Trophoblast cell (in vitro differentiated cells and primary cell): Measurements from ENCODE around the gene CTNNA1.

Source experiments
- DNase-seq, 2 donors: peaks; one replicate each; pipeline ENCODE4 v3.0.0-alpha.2; 2016
- H2AFZ ChIP-seq: 2 replicates; pipeline ENCODE4 v1.6.1; 2013; ENCODE audit warnings: low read length, moderate library complexity, mild to moderate bottlenecking; ENCODE audit not compliant: insufficient read depth, poor library complexity
- H2AK5ac ChIP-seq: 2 replicates; pipeline ENCODE4 v1.6.1; 2013; ENCODE audit warnings: mild to moderate bottlenecking, low read length
- H2BK120ac ChIP-seq: 2 replicates; pipeline ENCODE4 v1.6.1; 2013; ENCODE audit warnings: low read length, mild to moderate bottlenecking, moderate library complexity; ENCODE audit not compliant: insufficient read depth, poor library complexity
- H2BK12ac ChIP-seq: 2 replicates; pipeline ENCODE4 v1.6.1; 2013; ENCODE audit warnings: mild to moderate bottlenecking, low read length, moderate library complexity
- H2BK5ac ChIP-seq: 2 replicates; pipeline ENCODE4 v1.6.1; 2013; ENCODE audit warnings: low read length, low read depth, moderate library complexity, mild to moderate bottlenecking; ENCODE audit not compliant: poor library complexity
- H3K14ac ChIP-seq: 2 replicates; pipeline ENCODE4 v1.6.1; 2013; ENCODE audit warnings: mild to moderate bottlenecking, low read length
- H3K18ac ChIP-seq: 2 replicates; pipeline ENCODE4 v1.6.1; 2013; ENCODE audit warnings: mild to moderate bottlenecking, low read length
- H3K23ac ChIP-seq: 2 replicates; pipeline ENCODE4 v1.6.1; 2013; ENCODE audit warnings: low read length
- H3K27ac ChIP-seq: 2 replicates; pipeline ENCODE4 v1.5.1; 2013; ENCODE audit warnings: low read depth, mild to moderate bottlenecking, inconsistent platforms, low read length, moderate library complexity
- H3K27me3 ChIP-seq: 2 replicates; pipeline ENCODE4 v1.6.1; 2013; ENCODE audit warnings: inconsistent platforms, mild to moderate bottlenecking, low read length, moderate library complexity; ENCODE audit not compliant: insufficient read depth
- H3K36me3 ChIP-seq, 2 experiments: 1 replicate in 1 of 2; 2 replicates in 1 of 2; pipeline ENCODE4 v1.6.1; 2013; ENCODE audit warnings: low read length in 2 of 2, mild to moderate bottlenecking in 2 of 2, moderate library complexity in 1 of 2; ENCODE audit not compliant: insufficient read depth in 2 of 2, control insufficient read depth in 1 of 2
- H3K4ac ChIP-seq: 2 replicates; pipeline ENCODE4 v1.6.1; 2013; ENCODE audit warnings: low read depth, mild to moderate bottlenecking, low read length, moderate library complexity
- H3K4me1 ChIP-seq, 2 experiments: 1 replicate in 1 of 2; 2 replicates in 1 of 2; pipeline ENCODE4 v1.6.1; 2013; ENCODE audit warnings: low read length in 2 of 2, mild to moderate bottlenecking in 2 of 2, moderate library complexity in 1 of 2; ENCODE audit not compliant: insufficient read depth in 2 of 2, control insufficient read depth in 1 of 2
- H3K4me2 ChIP-seq: 2 replicates; pipeline ENCODE4 v1.6.1; 2013; ENCODE audit warnings: inconsistent platforms, mild to moderate bottlenecking, low read length, moderate library complexity
- H3K4me3 ChIP-seq: 2 replicates; pipeline ENCODE4 v1.5.1; 2013; ENCODE audit warnings: mild to moderate bottlenecking, low read depth, low read length, inconsistent platforms
- H3K79me1 ChIP-seq: one replicate; pipeline ENCODE4 v1.6.1; 2013; ENCODE audit warnings: low read length
- H3K79me2 ChIP-seq: 2 replicates; pipeline ENCODE4 v1.6.1; 2013; ENCODE audit warnings: low read length, mild to moderate bottlenecking; ENCODE audit not compliant: control insufficient read depth, insufficient read depth, poor library complexity
- H3K9ac ChIP-seq: 2 replicates; pipeline ENCODE4 v1.6.1; 2013; ENCODE audit warnings: mild to moderate bottlenecking, low read length
- H3K9me3 ChIP-seq: 2 replicates; pipeline ENCODE4 v1.6.1; 2013; ENCODE audit warnings: low read depth, mild to moderate bottlenecking, control low read depth, inconsistent platforms, low read length; ENCODE audit not compliant: insufficient read depth
- H4K12ac ChIP-seq: 2 replicates; pipeline ENCODE4 v1.6.1; 2013; ENCODE audit warnings: low read depth, mild to moderate bottlenecking, low read length, moderate library complexity
- H4K8ac ChIP-seq: 2 replicates; pipeline ENCODE4 v1.6.1; 2013; ENCODE audit warnings: low read depth, mild to moderate bottlenecking, low read length, moderate library complexity
- H4K91ac ChIP-seq: one replicate; pipeline ENCODE4 v1.6.1; 2013; ENCODE audit warnings: low read depth, mild to moderate bottlenecking, low read length, moderate library complexity
- WGBS: extraction: QIAGEN DNeasy Blood & Tissue Kit; methylation state at CpG from one replicate; pipeline ENCODE4 v1.1.7; 2013; ENCODE audit warnings: missing lambda C conversion rate; ENCODE audit not compliant: insufficient read length, insufficient coverage; ENCODE audit errors: extremely low coverage; 5-methylcytosine and 5-hydroxymethylcytosine counted together

Gene CTNNA1

DNA sequence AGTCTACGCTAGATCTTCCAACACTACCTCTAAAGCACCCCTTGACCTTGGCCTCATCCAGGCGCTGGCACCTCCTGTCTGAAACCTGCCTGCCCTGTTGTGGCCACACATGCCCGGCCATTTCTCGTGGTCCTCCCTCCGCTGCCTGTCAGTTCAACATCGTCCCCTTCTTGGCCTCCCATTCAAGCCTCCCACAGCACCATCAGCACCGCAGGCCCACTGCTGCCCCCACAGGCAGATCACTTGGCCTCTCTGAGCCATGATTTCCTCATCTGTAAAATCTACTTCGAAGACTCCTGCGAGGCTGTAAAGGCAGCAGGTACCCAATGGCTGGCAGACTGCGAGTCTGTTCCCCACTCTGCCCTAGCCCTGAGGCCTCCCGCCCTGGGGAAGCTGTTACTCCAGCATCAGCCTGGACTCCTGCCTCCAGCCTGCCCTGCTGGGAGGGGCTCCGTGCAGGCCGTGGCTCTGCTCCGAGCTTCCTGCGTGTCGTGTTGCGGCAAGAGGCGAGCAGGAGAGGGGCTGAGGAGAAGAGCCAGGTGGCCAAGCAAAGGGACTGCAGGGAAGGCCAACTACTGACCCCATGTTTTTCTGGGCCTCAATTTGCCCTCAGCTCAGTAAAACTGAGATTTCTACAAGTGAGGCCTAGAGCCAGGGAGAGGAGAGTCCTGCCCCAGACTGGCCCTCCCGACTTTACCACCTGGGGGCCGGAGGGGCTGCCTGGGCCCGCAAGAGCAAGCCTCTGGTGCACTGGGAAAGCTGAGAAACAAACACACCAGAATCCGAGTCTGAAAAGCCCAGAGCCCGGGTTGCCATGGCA, 192.4 kb downstream of the CTNNA1 start:
- Histone ChIP-seq H3K4me1 (peaks cover 0 to 2% of the 10 kb centered on the region in 2 experiments), H3K18ac (no peak overlapping the region), H4K91ac (no peak overlapping the region), H2BK5ac (no peak overlapping the region), H2AK5ac (no peak overlapping the region), H2AFZ (no peak overlapping the region), H4K12ac (no peak overlapping the region), H3K9ac (no peak overlapping the region), H3K9me3 (peaks cover 2% of the 10 kb centered on the region), H3K4ac (no peak overlapping the region), H2BK12ac (no peak overlapping the region), H3K4me2 (no peak overlapping the region), H3K23ac (no peak overlapping the region), H2BK120ac (no peak overlapping the region), H3K79me1 (no peaks in the 10 kb centered on the region), H3K4me3 (no peak overlapping the region), H3K27ac (no peak overlapping the region), H4K8ac (no peak overlapping the region), H3K14ac (no peak overlapping the region), H3K36me3 (peaks cover 3 to 7% of the 10 kb centered on the region in 2 experiments), H3K27me3 (no peaks in the 10 kb centered on the region), H3K79me2 (no peaks in the 10 kb centered on the region)
- no CpG with 5 or more reads among the region's 23 CpGs for WGBS
- DNase-seq = no peak

GRCh38 chr5:138946241-138946623, 193.0 kb downstream of the CTNNA1 start:
- H3K27ac ChIP-seq = no peak overlapping the region

DNA sequence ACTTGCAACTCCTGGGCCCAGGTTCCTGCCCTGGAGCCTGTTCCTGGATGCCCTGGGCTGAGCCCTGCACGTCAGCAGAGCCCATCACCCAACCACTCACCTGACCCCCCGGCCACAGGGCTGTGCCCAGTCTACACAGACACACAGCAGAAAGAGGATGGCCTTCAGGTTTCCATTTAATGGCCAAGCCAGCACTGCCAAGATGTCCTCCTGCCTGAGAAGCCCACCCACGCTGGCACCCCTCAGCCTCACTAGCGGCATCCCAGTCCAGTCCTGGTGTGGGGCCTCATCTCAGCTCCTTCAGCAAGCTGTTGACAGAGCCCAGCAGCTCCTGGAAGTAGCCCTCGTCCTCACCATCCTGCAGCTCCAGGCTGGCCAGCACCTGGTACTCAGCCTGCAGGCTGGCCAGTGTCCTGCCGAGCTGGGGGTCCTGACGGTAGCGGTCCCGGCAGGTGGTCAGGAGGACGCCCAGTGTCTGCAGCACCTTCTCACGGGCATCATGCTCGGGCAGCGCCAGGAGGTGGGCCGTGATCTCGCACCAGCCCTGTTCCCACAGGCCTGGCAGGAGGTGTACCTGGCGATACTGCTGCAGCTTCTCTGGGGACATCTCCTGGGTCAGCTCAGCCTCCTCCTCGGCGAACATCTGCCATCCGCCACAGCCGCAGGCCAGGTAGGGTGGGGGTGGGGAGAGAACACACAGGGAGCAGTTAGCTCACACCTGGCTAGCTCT, 193.8 kb downstream of the CTNNA1 start:
- WGBS = no CpG with 5 or more reads among the region's 20 CpGs
- Histone ChIP-seq H2AK5ac (no peak overlapping the region), H3K4me2 (no peak overlapping the region), H4K91ac (no peak overlapping the region), H3K9me3 (peaks cover 2% of the 10 kb centered on the region), H3K27ac (no peak overlapping the region), H3K23ac (no peak overlapping the region), H3K4me1 (peaks cover 0 to 2% of the 10 kb centered on the region in 2 experiments), H3K79me1 (no peaks in the 10 kb centered on the region), H3K4ac (no peak overlapping the region), H3K14ac (no peak overlapping the region), H2BK5ac (no peak overlapping the region), H4K12ac (no peak overlapping the region), H3K9ac (no peak overlapping the region), H3K36me3 (peaks cover 3 to 7% of the 10 kb centered on the region in 2 experiments), H3K27me3 (no peaks in the 10 kb centered on the region), H3K79me2 (no peaks in the 10 kb centered on the region), H4K8ac (no peak overlapping the region), H3K18ac (no peak overlapping the region), H2AFZ (no peak overlapping the region), H3K4me3 (no peak overlapping the region), H2BK120ac (no peak overlapping the region), H2BK12ac (no peak overlapping the region)
- DNase-seq = no peak

More at GRCh38 chr5:138946241-138946623, 193.0 kb downstream of the CTNNA1 start:
- Histone ChIP-seq H3K79me1 (no peaks in the 10 kb centered on the region), H3K9ac (no peak overlapping the region), H4K91ac (no peak overlapping the region), H3K4me1 (peaks cover 0 to 2% of the 10 kb centered on the region in 2 experiments), H3K27me3 (no peaks in the 10 kb centered on the region), H2BK120ac (no peak overlapping the region), H3K4ac (no peak overlapping the region), H3K4me2 (no peak overlapping the region), H3K14ac (no peak overlapping the region), H2BK12ac (no peak overlapping the region), H2AFZ (no peak overlapping the region), H3K9me3 (peaks cover 2% of the 10 kb centered on the region), H2BK5ac (no peak overlapping the region), H3K18ac (no peak overlapping the region), H2AK5ac (no peak overlapping the region), H3K36me3 (peaks cover 3 to 7% of the 10 kb centered on the region in 2 experiments), H3K23ac (no peak overlapping the region), H4K8ac (no peak overlapping the region), H3K79me2 (no peaks in the 10 kb centered on the region), H3K4me3 (no peak overlapping the region), H4K12ac (no peak overlapping the region)
- DNase-seq = no peak
- no CpG with 5 or more reads among the region's 8 CpGs for WGBS

DNA sequence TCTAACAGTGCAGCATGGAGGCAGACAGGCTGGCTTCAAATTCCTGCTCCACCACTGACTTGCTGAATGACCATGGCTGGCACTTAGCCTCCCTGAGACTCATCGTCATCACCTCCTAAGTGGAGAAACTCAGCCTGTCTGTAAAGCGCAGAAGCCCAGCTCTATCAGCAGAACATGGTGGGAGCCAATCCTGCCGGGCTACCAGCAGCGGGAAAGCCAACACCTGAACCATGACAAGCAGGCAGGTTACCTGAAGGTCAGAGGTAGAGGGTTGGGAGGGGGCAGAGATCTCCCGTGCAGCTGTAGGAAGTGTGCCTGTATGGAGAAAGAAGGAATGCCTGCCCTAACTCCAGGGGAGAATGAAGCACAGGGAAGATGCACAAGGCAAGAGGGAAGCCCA, 194.6 kb downstream of the CTNNA1 start:
- no peak overlapping the region for H4K8ac ChIP-seq
- H3K18ac ChIP-seq = no peak overlapping the region
- H3K4me1 ChIP-seq = peaks cover 0 to 2% of the 10 kb centered on the region in 2 experiments
- no peak for DNase-seq
- H3K27ac ChIP-seq = no peak overlapping the region
- H2AFZ ChIP-seq = no peak overlapping the region
- H4K91ac ChIP-seq = no peak overlapping the region
- H3K79me1 ChIP-seq = no peaks in the 10 kb centered on the region
- H2BK12ac ChIP-seq = no peak overlapping the region
- peaks cover 3 to 7% of the 10 kb centered on the region in 2 experiments for H3K36me3 ChIP-seq
- H2BK5ac ChIP-seq = no peak overlapping the region
- no peaks in the 10 kb centered on the region for H3K79me2 ChIP-seq
- peaks cover 2% of the 10 kb centered on the region for H3K9me3 ChIP-seq
- H3K23ac ChIP-seq = no peak overlapping the region
- H2BK120ac ChIP-seq = no peak overlapping the region
- H3K14ac ChIP-seq = no peak overlapping the region
- no CpG with 5 or more reads among the region's 5 CpGs for WGBS
- H4K12ac ChIP-seq = no peak overlapping the region
- no peak overlapping the region for H3K4me2 ChIP-seq
- no peak overlapping the region for H3K4me3 ChIP-seq
- H2AK5ac ChIP-seq = no peak overlapping the region
- H3K27me3 ChIP-seq = no peaks in the 10 kb centered on the region
- no peak overlapping the region for H3K4ac ChIP-seq
- H3K9ac ChIP-seq = no peak overlapping the region
